Measurements from ENCODE around the gene ADCYAP1R1. TPM values are rescaled to one million over a fixed set of nuclear protein-coding genes. Genes with fewer than 3 reads are reported as not detected.

ADCYAP1R1 gene
- total and polyA plus RNA-seq, 2 of the 8 experiments (the other 6 are each of a cell fraction or from before 2014, with no cell fraction given) = 14.4 to 14.6 TPM

DNA sequence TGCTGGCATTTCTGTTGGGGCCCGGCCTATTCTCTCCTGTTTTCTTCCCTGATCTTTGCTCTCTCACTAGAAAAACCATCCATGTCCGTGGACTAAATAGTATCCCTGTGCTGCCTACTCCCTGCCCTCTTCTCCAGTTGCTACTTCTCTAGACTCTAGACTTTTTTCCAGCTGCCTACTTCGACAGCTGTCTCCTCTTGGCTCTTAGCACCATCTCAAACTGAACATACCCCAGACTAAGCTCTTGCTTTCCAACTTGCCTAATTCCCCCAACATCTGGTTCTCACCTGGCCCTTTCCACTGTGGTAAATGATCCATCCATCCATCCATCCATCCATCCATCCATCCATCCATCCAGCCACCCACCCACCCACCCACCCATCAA is 19.5 kb downstream of the ADCYAP1R1 start:
- Histone ChIP-seq H2BK5ac (ENCODE audit: low read depth, low read length) (no peak overlapping the region), H2AK5ac (ENCODE audit: low read depth, low read length) (no peak overlapping the region), H3K27ac (ENCODE audit: low read depth, low read length) (no peak overlapping the region), H3K23ac (ENCODE audit: insufficient read length) (no peak overlapping the region), H3K14ac (ENCODE audit: insufficient read length) (no peak overlapping the region), H4K20me1 (replicated peaks in 1 of 2; ENCODE audit: control insufficient read depth in 1 of 2, insufficient read depth in 2 of 2, low read length in 2 of 2) (no peaks in the 10 kb centered on the region), H3K4me2 (ENCODE audit: insufficient read depth in 1 of 2, low read depth in 2 of 2, low read length in 2 of 2) (no peak overlapping the region), H3K79me2 (ENCODE audit: control insufficient read depth in 1 of 2, insufficient read depth in 2 of 2, low read length in 2 of 2) (no peaks in the 10 kb centered on the region), H4K91ac (replicated peaks; ENCODE audit: insufficient read length, low read length) (no peak overlapping the region), H2BK20ac (ENCODE audit: low read length) (no peak overlapping the region), H3K36me3 (ENCODE audit: control insufficient read depth in 2 of 4, insufficient read depth in 4 of 4, low read length in 3 of 4) (no peaks in the 10 kb centered on the region), H2BK15ac (ENCODE audit: low read length) (no peak overlapping the region), H3K79me1 (ENCODE audit: low read depth, low read length) (no peaks in the 10 kb centered on the region; the same call in 1 of the 2 replicates), H3K4me3 (ENCODE audit: extremely low read depth in 1 of 4, insufficient read depth in 2 of 4, low read depth in 3 of 4, low read length in 4 of 4) (no peak overlapping the region), H3K23me2 (ENCODE audit: low read depth, low read length) (no peaks in the 10 kb centered on the region), H3K56ac (replicated peaks; ENCODE audit: insufficient read length, low read depth, low read length) (no peak overlapping the region), H3K27me3 (replicated peaks in 1 of 4; ENCODE audit: control insufficient read depth in 3 of 4, extremely low read depth in 1 of 4, insufficient read depth in 3 of 4, low read length in 3 of 4) (no peaks in the 10 kb centered on the region), H2BK120ac (replicated peaks; ENCODE audit: low read depth, low read length) (no peak overlapping the region), H2AFZ (ENCODE audit: low read length) (no peak overlapping the region), H3K4me1 (replicated peaks in 1 of 4; ENCODE audit: control insufficient read depth in 3 of 4, insufficient read depth in 4 of 4, low read length in 3 of 4) (no peaks in the 10 kb centered on the region; a peak in 1 of 7 replicates), H3K18ac (ENCODE audit: extremely low read depth, low read length) (no peak overlapping the region), H3K9me3 (ENCODE audit: insufficient read depth in 2 of 2, low read depth in 1 of 2, low read length in 1 of 2) (0 out of 4 replicates have a peak, but pooled peaks cover 0 to 2% of the 10 kb centered on the region in 2 experiments), H3K4ac (replicated peaks; ENCODE audit: insufficient read length, low read depth, low read length) (no peak overlapping the region), H4K8ac (ENCODE audit: extremely low read depth, insufficient read depth, low read length) (no peak overlapping the region), H2BK12ac (ENCODE audit: low read depth, low read length) (no peak overlapping the region), H4K5ac (ENCODE audit: insufficient read length, low read depth, low read length) (no peak overlapping the region), H3K9ac (replicated peaks in 1 of 4; ENCODE audit: extremely low read depth in 1 of 4, low read depth in 3 of 4, low read length in 3 of 4) (no peak overlapping the region)
- ChIA-PET CTCF (ENCODE audit: partially characterized antibody) (interaction anchor here (0.8 to 36.4 kb wide), 6 partner anchors 23 to 711 kb away, joined by 3 to 880 read pairs (median 6); partner anchors contain the start of gene ADCYAP1R1), POLR2A (ENCODE audit: partially characterized antibody) (no interaction called here)
- TF ChIP-seq KDM5A (IDR thresholded peaks at IDR 0.05; ENCODE audit: low read length) (no peak), BACH1 (IDR thresholded peaks at IDR 0.05; ENCODE audit: low read length) (no peak), RBBP5 (IDR thresholded peaks at IDR 0.05; ENCODE audit: borderline replicate concordance, low read depth, low read length) (no peak), TCF12 (IDR thresholded peaks at IDR 0.05; ENCODE audit: low read depth, low read length) (no peak), RXRA (IDR thresholded peaks at IDR 0.05; ENCODE audit: insufficient read depth, low read depth, low read length) (no peak), NRF1 (IDR thresholded peaks at IDR 0.05; ENCODE audit: low read depth, low read length) (no peak), CBX5 (IDR thresholded peaks at IDR 0.05; ENCODE audit: low read depth, low read length) (no peak), TBP (IDR thresholded peaks at IDR 0.05; ENCODE audit: low read depth, low read length) (no peak), SIX5 (IDR thresholded peaks at IDR 0.05; ENCODE audit: low read depth, low read length) (no peak), CHD1 (IDR thresholded peaks at IDR 0.05; ENCODE audit: low read depth, low read length) (no peak), EP300 (IDR thresholded peaks at IDR 0.05; ENCODE audit: borderline replicate concordance in 1 of 2, low read depth in 2 of 2, low read length in 2 of 2) (no peak), FOSL1 (IDR thresholded peaks at IDR 0.05; ENCODE audit: insufficient read depth, low read depth, low read length) (no peak)
- WGBS, 2 experiments (ENCODE audit: extremely low coverage in 1 of 2, insufficient coverage in 1 of 2, insufficient read length in 1 of 2, insufficient replicate concordance in 2 of 2, low coverage in 1 of 2, low lambda C conversion rate in 2 of 2, missing lambda C conversion rate in 1 of 2) = 51% methylated on average over 3 of the region's 3 CpGs; no CpG with 5 or more reads in 1 of the 2 experiments
- no peak for DNase-seq (ENCODE audit: low read depth in 1 of 2, low spot score in 2 of 2)
- FAIRE-seq = no peak
